Jurkat, Clone E6-1 (cell line): Measurements from ENCODE around the gene GUCY2D.

Experiments used
- DNase-seq: peaks from one replicate; pipeline ENCODE4 v3.0.0-alpha.2; 2011; ENCODE audit warnings: low read depth, low spot score
- H3K4me3 ChIP-seq: 2 replicates; pipeline ENCODE4 v1.5.1; 2011; ENCODE audit warnings: mild to moderate bottlenecking, low read length, control low read depth, moderate library complexity

GUCY2D gene

DNA sequence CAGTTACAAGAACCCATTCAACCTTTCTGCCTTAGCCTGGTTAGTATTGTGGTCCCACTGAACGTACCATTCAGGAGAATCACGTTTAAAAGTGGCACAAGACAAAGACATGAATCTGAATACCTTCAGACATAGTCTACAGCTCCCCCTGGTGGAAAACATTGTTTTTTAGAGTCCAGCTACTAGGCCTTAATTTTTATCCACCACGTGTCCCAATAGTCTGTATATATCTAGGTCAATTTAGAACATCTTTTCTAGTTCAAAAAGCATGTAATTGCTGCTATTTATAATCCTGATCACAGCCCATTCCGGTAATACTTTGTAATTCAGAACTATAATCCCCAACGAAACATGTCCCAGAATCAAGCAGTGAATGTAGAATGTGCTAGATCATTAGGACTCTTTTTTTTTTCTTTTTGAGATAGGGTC lies 13.7 kb upstream of the GUCY2D start:
- H3K4me3 ChIP-seq: no peak overlapping the region
- peak; percentile 89 for DNase-seq

- peak overlapping the region; percentile 54 for H3K4me3 ChIP-seq
- DNase-seq: peak; percentile 78
Measured at GRCh38 chr17:7989781-7990655, 12.4 kb upstream of the GUCY2D start.

DNA sequence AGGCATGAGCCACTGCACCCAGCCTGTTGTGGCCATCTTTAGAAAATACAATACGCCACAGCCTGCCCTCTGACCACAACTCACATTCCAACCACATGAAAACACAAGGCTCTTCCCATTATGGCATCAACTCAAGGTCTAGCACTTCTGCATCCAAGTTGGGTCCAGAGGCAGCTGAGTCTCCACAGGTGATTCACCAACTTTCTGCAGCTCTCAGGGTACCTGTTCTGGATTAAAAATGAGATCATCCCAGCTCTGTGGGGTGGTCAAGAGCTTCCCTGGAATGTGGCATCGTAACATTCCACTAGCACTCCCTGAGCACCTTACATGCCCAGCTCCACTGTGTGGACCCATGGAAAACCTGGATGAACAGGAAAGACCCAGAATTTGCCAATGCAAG lies 9.9 kb upstream of the GUCY2D start:
- DNase-seq: no peak
- H3K4me3 ChIP-seq: no peak overlapping the region

- H3K4me3 ChIP-seq: no peak overlapping the region
- peak; percentile 23 for DNase-seq
Measured at GRCh38 chr17:7992924-7993323, 9.5 kb upstream of the GUCY2D start.

- no peak overlapping the region for H3K4me3 ChIP-seq
- DNase-seq: no peak
Measured at GRCh38 chr17:7993972-7994589, 8.3 kb upstream of the GUCY2D start.

- H3K4me3 ChIP-seq: no peak overlapping the region
- DNase-seq: no peak
Measured at GRCh38 chr17:7995724-7996123, 6.7 kb upstream of the GUCY2D start.

GRCh38 chr17:7997186-7997585 lies 5.2 kb upstream of the GUCY2D start:
- DNase-seq: peak; percentile 46
- no peak overlapping the region for H3K4me3 ChIP-seq

- H3K4me3 ChIP-seq: no peak overlapping the region
- no peak for DNase-seq
Measured at GRCh38 chr17:8002721-8003593, 542 bp downstream of the GUCY2D start.

- no peak for DNase-seq
- H3K4me3 ChIP-seq: no peak overlapping the region
Measured at GRCh38 chr17:8003594-8004181, 1.3 kb downstream of the GUCY2D start.

DNA sequence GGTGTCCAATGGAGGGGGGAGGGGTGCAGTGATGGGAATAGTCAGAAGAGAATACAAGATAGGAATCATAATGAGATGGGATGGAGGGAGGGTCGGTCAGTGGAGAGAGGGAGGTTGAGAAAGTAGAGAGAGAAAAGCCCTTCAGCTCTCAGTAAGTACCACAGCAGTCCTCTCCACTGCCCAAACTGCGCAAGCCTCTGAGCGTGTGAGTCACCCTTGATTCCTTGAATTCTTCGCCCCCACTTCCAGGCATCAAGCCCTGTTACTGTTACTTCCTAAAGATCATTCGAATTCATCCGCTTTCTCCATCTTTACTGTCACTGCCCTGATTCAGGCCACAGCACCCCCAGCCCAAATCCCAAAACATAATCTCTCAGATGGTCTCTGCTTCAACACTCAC lies 2.5 kb downstream of the GUCY2D start:
- no peak for DNase-seq
- H3K4me3 ChIP-seq: no peak overlapping the region

GRCh38 chr17:8005357-8005756 lies 2.9 kb downstream of the GUCY2D start:
- no peak overlapping the region for H3K4me3 ChIP-seq
- DNase-seq: no peak

- peak; percentile 81 for DNase-seq
- peak overlapping the region; percentile 54 for H3K4me3 ChIP-seq
Measured at GRCh38 chr17:8005967-8006730, 3.7 kb downstream of the GUCY2D start.

DNA sequence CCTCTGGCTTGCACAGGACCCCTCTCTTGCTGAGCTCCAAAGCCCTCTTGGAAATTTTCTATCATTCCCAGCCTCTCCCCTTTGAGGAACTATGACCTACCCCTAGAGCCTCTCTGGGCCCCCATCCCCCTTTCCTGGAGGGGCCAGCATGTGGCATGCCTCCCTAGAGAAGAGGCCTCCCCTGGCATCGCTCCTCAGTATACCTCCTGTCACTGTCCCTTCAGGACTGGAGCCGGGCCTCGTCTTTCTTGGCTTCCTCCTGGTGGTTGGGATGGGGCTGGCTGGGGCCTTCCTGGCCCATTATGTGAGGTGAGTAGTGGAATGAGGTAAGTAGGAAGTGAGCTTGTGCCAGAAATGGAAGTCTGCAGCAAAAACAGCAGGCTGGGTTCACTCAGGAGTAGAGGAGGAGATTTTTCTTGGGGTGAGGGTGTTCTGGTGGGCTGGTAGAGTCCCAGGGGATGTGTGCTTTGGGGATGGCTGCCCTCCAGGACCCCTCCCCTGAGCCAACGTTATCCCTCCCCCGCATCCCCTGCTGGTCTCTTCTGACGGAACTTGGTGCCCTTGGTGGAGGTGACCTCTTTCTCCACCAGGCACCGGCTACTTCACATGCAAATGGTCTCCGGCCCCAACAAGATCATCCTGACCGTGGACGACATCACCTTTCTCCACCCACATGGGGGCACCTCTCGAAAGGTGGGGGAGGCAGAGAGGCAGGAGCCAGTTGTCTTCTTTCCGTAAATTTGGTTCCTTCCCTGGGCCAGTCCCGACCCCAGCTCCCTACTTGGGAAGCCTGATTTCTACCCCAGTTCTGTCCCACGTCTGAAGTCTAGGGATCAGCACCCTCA lies 4.6 kb downstream of the GUCY2D start:
- peak overlapping the region; percentile 54 for H3K4me3 ChIP-seq
- DNase-seq: no peak

DNA sequence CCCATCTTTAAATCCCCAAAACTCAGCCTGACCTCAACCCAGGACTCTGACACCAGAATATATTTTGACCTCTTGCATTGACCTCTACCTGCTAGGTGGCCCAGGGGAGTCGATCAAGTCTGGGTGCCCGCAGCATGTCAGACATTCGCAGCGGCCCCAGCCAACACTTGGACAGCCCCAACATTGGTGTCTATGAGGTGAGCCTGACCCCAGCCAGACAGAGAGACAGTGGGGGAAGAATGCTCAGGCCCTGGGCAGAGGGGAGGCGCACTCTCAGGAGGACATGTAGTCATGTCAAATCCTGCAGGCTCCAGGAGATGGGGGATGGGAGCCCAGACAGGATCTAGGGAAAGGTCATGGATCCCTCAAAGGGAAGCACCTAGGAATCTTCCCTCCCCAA lies 5.4 kb downstream of the GUCY2D start:
- H3K4me3 ChIP-seq: no peak overlapping the region
- DNase-seq: no peak

DNA sequence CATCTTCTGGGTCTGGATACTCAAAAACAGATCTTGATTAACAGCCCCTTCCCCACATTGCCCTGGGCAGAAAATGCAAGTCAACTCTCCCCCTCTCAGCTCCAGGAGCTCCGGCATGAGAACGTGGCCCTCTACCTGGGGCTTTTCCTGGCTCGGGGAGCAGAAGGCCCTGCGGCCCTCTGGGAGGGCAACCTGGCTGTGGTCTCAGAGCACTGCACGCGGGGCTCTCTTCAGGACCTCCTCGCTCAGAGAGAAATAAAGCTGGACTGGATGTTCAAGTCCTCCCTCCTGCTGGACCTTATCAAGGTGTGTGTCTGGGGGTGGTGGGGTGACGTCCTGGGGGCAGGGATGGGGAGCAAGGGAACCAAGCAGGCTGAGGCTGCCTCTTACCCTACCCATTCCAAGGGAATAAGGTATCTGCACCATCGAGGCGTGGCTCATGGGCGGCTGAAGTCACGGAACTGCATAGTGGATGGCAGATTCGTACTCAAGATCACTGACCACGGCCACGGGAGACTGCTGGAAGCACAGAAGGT lies 9.7 kb downstream of the GUCY2D start:
- DNase-seq: no peak
- H3K4me3 ChIP-seq: no peak overlapping the region

GRCh38 chr17:8012996-8013640 lies 10.7 kb downstream of the GUCY2D start:
- no peak overlapping the region for H3K4me3 ChIP-seq
- DNase-seq: no peak
